ENCODE measurements around the gene CREBRF.

DNA sequence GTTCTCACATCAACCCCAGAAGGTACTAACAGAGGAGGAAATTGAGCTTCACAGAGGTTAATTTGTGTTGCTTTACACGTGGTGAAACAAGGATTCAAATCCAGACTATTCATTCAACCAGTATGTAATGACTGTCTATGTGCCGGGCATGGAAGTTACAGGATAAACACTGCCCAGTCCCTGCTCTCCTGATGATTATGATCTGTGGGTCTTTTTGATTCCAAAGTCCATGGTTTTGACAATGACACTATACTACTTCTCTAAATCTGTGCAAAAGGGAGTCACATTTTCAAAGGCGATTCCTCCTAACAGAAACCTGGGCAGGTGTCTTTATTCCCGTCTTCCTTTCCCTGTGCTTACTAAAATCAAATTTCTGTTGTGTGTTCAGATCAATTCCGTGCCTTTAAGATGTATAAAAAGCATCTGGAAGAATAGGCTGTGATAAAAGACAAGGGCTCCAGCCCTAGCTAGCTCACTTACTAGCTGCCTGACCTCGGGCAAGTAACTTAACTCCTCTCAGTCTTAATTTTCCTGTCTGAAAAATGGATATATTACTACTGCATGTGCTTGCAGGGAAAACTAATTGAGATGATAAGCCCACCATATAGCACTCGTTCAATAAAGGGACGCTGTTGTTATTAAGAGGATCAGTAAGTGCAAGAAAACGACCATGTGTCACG lies 970 bp upstream of the CREBRF start:
- TF ChIP-seq, protein P1, sequence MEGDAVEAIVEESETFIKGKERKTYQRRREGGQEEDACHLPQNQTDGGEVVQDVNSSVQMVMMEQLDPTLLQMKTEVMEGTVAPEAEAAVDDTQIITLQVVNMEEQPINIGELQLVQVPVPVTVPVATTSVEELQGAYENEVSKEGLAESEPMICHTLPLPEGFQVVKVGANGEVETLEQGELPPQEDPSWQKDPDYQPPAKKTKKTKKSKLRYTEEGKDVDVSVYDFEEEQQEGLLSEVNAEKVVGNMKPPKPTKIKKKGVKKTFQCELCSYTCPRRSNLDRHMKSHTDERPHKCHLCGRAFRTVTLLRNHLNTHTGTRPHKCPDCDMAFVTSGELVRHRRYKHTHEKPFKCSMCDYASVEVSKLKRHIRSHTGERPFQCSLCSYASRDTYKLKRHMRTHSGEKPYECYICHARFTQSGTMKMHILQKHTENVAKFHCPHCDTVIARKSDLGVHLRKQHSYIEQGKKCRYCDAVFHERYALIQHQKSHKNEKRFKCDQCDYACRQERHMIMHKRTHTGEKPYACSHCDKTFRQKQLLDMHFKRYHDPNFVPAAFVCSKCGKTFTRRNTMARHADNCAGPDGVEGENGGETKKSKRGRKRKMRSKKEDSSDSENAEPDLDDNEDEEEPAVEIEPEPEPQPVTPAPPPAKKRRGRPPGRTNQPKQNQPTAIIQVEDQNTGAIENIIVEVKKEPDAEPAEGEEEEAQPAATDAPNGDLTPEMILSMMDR (IDR thresholded peaks at IDR 0.05 in 2 of 3, conservative IDR thresholded peaks at IDR 0.05 in 1 of 3; ENCODE audit: insufficient read depth in 2 of 3, low read depth in 1 of 3, low read length in 3 of 3): no peak
- TF ChIP-seq, protein P2, sequence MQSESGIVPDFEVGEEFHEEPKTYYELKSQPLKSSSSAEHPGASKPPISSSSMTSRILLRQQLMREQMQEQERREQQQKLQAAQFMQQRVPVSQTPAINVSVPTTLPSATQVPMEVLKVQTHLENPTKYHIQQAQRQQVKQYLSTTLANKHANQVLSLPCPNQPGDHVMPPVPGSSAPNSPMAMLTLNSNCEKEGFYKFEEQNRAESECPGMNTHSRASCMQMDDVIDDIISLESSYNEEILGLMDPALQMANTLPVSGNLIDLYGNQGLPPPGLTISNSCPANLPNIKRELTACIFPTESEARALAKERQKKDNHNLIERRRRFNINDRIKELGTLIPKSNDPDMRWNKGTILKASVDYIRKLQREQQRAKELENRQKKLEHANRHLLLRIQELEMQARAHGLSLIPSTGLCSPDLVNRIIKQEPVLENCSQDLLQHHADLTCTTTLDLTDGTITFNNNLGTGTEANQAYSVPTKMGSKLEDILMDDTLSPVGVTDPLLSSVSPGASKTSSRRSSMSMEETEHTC (IDR thresholded peaks at IDR 0.05): no peak
- TF ChIP-seq IRF2 (CRISPR knock-in tag; IDR thresholded peaks at IDR 0.05) (no peak), HNRNPL (IDR thresholded peaks at IDR 0.05; ENCODE audit: low read depth, low read length) (no peak)
- TF ChIP-seq, protein P3, sequence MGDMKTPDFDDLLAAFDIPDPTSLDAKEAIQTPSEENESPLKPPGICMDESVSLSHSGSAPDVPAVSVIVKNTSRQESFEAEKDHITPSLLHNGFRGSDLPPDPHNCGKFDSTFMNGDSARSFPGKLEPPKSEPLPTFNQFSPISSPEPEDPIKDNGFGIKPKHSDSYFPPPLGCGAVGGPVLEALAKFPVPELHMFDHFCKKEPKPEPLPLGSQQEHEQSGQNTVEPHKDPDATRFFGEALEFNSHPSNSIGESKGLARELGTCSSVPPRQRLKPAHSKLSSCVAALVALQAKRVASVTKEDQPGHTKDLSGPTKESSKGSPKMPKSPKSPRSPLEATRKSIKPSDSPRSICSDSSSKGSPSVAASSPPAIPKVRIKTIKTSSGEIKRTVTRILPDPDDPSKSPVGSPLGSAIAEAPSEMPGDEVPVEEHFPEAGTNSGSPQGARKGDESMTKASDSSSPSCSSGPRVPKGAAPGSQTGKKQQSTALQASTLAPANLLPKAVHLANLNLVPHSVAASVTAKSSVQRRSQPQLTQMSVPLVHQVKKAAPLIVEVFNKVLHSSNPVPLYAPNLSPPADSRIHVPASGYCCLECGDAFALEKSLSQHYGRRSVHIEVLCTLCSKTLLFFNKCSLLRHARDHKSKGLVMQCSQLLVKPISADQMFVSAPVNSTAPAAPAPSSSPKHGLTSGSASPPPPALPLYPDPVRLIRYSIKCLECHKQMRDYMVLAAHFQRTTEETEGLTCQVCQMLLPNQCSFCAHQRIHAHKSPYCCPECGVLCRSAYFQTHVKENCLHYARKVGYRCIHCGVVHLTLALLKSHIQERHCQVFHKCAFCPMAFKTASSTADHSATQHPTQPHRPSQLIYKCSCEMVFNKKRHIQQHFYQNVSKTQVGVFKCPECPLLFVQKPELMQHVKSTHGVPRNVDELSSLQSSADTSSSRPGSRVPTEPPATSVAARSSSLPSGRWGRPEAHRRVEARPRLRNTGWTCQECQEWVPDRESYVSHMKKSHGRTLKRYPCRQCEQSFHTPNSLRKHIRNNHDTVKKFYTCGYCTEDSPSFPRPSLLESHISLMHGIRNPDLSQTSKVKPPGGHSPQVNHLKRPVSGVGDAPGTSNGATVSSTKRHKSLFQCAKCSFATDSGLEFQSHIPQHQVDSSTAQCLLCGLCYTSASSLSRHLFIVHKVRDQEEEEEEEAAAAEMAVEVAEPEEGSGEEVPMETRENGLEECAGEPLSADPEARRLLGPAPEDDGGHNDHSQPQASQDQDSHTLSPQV (IDR thresholded peaks at IDR 0.05): no peak
- TF ChIP-seq, protein P4, sequence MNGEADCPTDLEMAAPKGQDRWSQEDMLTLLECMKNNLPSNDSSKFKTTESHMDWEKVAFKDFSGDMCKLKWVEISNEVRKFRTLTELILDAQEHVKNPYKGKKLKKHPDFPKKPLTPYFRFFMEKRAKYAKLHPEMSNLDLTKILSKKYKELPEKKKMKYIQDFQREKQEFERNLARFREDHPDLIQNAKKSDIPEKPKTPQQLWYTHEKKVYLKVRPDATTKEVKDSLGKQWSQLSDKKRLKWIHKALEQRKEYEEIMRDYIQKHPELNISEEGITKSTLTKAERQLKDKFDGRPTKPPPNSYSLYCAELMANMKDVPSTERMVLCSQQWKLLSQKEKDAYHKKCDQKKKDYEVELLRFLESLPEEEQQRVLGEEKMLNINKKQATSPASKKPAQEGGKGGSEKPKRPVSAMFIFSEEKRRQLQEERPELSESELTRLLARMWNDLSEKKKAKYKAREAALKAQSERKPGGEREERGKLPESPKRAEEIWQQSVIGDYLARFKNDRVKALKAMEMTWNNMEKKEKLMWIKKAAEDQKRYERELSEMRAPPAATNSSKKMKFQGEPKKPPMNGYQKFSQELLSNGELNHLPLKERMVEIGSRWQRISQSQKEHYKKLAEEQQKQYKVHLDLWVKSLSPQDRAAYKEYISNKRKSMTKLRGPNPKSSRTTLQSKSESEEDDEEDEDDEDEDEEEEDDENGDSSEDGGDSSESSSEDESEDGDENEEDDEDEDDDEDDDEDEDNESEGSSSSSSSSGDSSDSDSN (IDR thresholded peaks at IDR 0.05; ENCODE audit: borderline replicate concordance in 1 of 2, low read depth in 2 of 2, low read length in 2 of 2): no peak
